Lower lobe of right lung (tissue), 2 donors: ENCODE results near the gene PHF3. TPM values are rescaled to one million over a fixed set of nuclear protein-coding genes. Genes with fewer than 3 reads are reported as not detected.

Experiments used
- ATAC-seq, 2 donors: fragments of 200-7000 bp; cut with Tn5 transposase; one replicate each; pipeline ENCODE4 v1.9.1; 2020 to 2022; ENCODE audit warnings: mild to moderate bottlenecking in 2 of 2, moderate library complexity in 2 of 2
- DNase-seq: peaks from one replicate; pipeline ENCODE4 v3.0.0-alpha.2; 2020
- H3K27ac ChIP-seq: fragments of 200-600 bp; one replicate; pipeline ENCODE4 v1.8.0; 2022
- H3K27me3 ChIP-seq: fragments of 200-600 bp; one replicate; pipeline ENCODE4 v1.8.0; 2022; ENCODE audit warnings: low read depth
- H3K36me3 ChIP-seq: fragments of 200-600 bp; one replicate; pipeline ENCODE4 v1.8.0; 2022; ENCODE audit warnings: mild to moderate bottlenecking
- H3K4me1 ChIP-seq: fragments of 200-600 bp; one replicate; pipeline ENCODE4 v1.8.0; 2022
- H3K4me3 ChIP-seq: fragments of 200-600 bp; one replicate; pipeline ENCODE4 v1.8.0; 2022; ENCODE audit warnings: mild to moderate bottlenecking
- H3K9me3 ChIP-seq: fragments of 200-600 bp; one replicate; pipeline ENCODE4 v1.8.0; 2022
- intact Hi-C: fragments of 100-400 bp; cut with DNase I; formaldehyde crosslinking; loops from one replicate; pipeline ENCODE4 v1.11.0; 2022
- total RNA-seq: library from RNA; stranded (reverse); fragmentation: NEBNext Ultra II Directional; extraction: Animal tissue kit (Norgen Biotek cat#: 25700); gene quantifications from one replicate; pipeline ENCODE4 v1.2.1, GENCODE V29; 2021
- TF ChIP-seq, protein P1 (sequence below): fragments of 200-600 bp; IDR thresholded peaks from one replicate; pipeline ENCODE4 v1.8.0; 2022; ENCODE audit warnings: antibody characterized with exemption, mild to moderate bottlenecking
- donor health status: DM: no; HTN: yes; CAD: no; lungs with severe emphysema.

The PHF3 gene
- total RNA-seq, 1 donor from 2014 or later, result 65.4 TPM

GRCh38 chr6:63649269-63649668 lies 13.7 kb downstream of the PHF3 start:
- no peaks in the 10 kb centered on the region for H3K9me3 ChIP-seq
- ATAC-seq (no peak), DNase-seq (no peak)
- intact Hi-C loops, result no loop called here
- H3K4me3 ChIP-seq, result no peak overlapping the region
- TF ChIP-seq, protein P1, sequence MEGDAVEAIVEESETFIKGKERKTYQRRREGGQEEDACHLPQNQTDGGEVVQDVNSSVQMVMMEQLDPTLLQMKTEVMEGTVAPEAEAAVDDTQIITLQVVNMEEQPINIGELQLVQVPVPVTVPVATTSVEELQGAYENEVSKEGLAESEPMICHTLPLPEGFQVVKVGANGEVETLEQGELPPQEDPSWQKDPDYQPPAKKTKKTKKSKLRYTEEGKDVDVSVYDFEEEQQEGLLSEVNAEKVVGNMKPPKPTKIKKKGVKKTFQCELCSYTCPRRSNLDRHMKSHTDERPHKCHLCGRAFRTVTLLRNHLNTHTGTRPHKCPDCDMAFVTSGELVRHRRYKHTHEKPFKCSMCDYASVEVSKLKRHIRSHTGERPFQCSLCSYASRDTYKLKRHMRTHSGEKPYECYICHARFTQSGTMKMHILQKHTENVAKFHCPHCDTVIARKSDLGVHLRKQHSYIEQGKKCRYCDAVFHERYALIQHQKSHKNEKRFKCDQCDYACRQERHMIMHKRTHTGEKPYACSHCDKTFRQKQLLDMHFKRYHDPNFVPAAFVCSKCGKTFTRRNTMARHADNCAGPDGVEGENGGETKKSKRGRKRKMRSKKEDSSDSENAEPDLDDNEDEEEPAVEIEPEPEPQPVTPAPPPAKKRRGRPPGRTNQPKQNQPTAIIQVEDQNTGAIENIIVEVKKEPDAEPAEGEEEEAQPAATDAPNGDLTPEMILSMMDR, result no peak
- H3K36me3 ChIP-seq, result no peaks in the 10 kb centered on the region
- no peak overlapping the region for H3K27ac ChIP-seq
- H3K27me3 ChIP-seq, result no peaks in the 10 kb centered on the region
- H3K4me1 ChIP-seq, result peaks cover 41% of the 10 kb centered on the region

- no peaks in the 10 kb centered on the region for H3K36me3 ChIP-seq
- intact Hi-C loops, result no loop called here
- H3K4me1 ChIP-seq, result peaks cover 39% of the 10 kb centered on the region
- H3K27ac ChIP-seq, result no peak overlapping the region
- TF ChIP-seq, protein P1, result no peak
- DNase-seq, result no peak
- H3K27me3 ChIP-seq, result no peaks in the 10 kb centered on the region
- H3K9me3 ChIP-seq, result no peaks in the 10 kb centered on the region
- H3K4me3 ChIP-seq, result no peak overlapping the region
- peak in 1 of 2 donors; percentile 31 for ATAC-seq
These were observed 14.3 kb downstream of the PHF3 start for GRCh38 chr6:63649847-63650265.

DNA sequence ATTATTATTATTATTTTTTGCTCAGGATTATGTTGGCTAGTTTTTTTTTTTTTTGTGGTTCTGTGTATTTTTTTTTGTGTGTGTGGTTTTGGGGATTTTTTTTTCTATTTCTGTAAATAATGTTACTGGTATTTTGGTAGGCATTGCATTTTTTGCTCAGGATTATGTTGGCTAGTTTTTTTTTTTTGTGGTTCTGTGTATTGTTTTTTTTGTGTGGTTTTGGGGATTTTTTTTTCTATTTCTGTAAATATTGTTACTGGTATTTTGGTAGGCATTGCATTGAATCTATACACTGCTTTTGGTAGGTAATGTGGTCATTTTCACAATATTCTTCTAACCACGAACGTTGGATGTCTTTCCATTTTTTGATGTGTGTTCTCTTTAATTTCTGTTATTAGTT lies 17.4 kb downstream of the PHF3 start:
- ATAC-seq (no peak), DNase-seq (no peak)
- TF ChIP-seq, protein P1, result no peak
- H3K27me3 ChIP-seq, result no peaks in the 10 kb centered on the region
- intact Hi-C loops, result no loop called here
- H3K27ac ChIP-seq, result no peak overlapping the region
- H3K4me3 ChIP-seq, result no peak overlapping the region
- no peaks in the 10 kb centered on the region for H3K36me3 ChIP-seq
- peaks cover 45% of the 10 kb centered on the region for H3K4me1 ChIP-seq
- no peaks in the 10 kb centered on the region for H3K9me3 ChIP-seq

GRCh38 chr6:63660757-63661156 lies 25.2 kb downstream of the PHF3 start:
- Histone ChIP-seq H3K36me3 (no peaks in the 10 kb centered on the region), H3K9me3 (no peaks in the 10 kb centered on the region), H3K27me3 (no peaks in the 10 kb centered on the region), H3K4me1 (peaks cover 39% of the 10 kb centered on the region), H3K27ac (no peak overlapping the region), H3K4me3 (no peak overlapping the region)
- DNase-seq (no peak), ATAC-seq (no peak)
- intact Hi-C loops, result no loop called here
- TF ChIP-seq, protein P1, result no peak

- Histone ChIP-seq H3K27me3 (no peaks in the 10 kb centered on the region), H3K36me3 (no peaks in the 10 kb centered on the region), H3K4me1 (peaks cover 33% of the 10 kb centered on the region), H3K9me3 (no peaks in the 10 kb centered on the region), H3K4me3 (no peak overlapping the region), H3K27ac (no peak overlapping the region)
- no peak for ATAC-seq
- TF ChIP-seq, protein P1, result no peak
- intact Hi-C loops, result no loop called here
- no peak for DNase-seq
These were observed 26.2 kb downstream of the PHF3 start for GRCh38 chr6:63661769-63662168.
